Calu3 (cell line): ENCODE measurements around the gene PEX6. TPM values are rescaled to one million over a fixed set of nuclear protein-coding genes. Genes with fewer than 3 reads are reported as not detected.

Experiments used
- BruUV-seq: library from RNA; stranded (reverse); fragments of 400-500 nt; replicated peaks from 2 replicates; lab custom pipeline; 2021; lab: Mats Ljungman, UMichigan
- CTCF ChIA-PET: fragments of 300-600 bp; sonication (Branson Sonifier 250); formaldehyde crosslinking; loops from one replicate; lab custom pipeline; 2022; ENCODE audit warnings: antibody characterized with exemption; lab: Charles Lee
- DNase-seq: peaks from one replicate; pipeline ENCODE4 v3.0.0; 2022
- H3K27ac Mint-ChIP-seq: one replicate; pipeline ENCODE4 v1.8.0; 2022; ENCODE audit warnings: mixed read lengths; ENCODE audit not compliant: unreplicated experiment
- H3K27me3 Mint-ChIP-seq: one replicate; pipeline ENCODE4 v1.8.0; 2022; ENCODE audit warnings: mixed read lengths; ENCODE audit not compliant: unreplicated experiment
- H3K36me3 Mint-ChIP-seq: one replicate; pipeline ENCODE4 v1.8.0; 2022; ENCODE audit warnings: mild to moderate bottlenecking, moderate library complexity, mixed read lengths; ENCODE audit not compliant: insufficient read depth, unreplicated experiment
- H3K4me1 Mint-ChIP-seq: one replicate; pipeline ENCODE4 v1.8.0; 2022; ENCODE audit warnings: mild to moderate bottlenecking, low read depth, mixed read lengths; ENCODE audit not compliant: unreplicated experiment
- H3K4me3 Mint-ChIP-seq: one replicate; pipeline ENCODE4 v1.8.0; 2022; ENCODE audit warnings: mild to moderate bottlenecking, low read depth, moderate library complexity, mixed read lengths; ENCODE audit not compliant: unreplicated experiment
- H3K9me3 Mint-ChIP-seq: one replicate; pipeline ENCODE4 v1.8.0; 2022; ENCODE audit warnings: low read depth, mixed read lengths; ENCODE audit not compliant: unreplicated experiment
- CTCF ChIP-seq: fragments of 200-600 bp; IDR thresholded peaks from one replicate; pipeline ENCODE4 v1.8.0; 2022; ENCODE audit warnings: antibody characterized with exemption; ENCODE audit not compliant: unreplicated experiment
- intact Hi-C: fragments of 100-400 bp; cut with micrococcal nuclease; formaldehyde crosslinking; loops from one replicate; pipeline ENCODE4 v1.10.0; 2022; ENCODE audit not compliant: unreplicated experiment
- total RNA-seq: library from RNA; stranded (reverse); gene quantifications from 2 replicates; pipeline ENCODE4 v1.2.3, GENCODE V29; 2022

PEX6 gene
- total RNA-seq, 1 experiment from 2014 or later: 27.8 TPM

- H3K27ac Mint-ChIP-seq: no peak overlapping the region
- TF ChIP-seq CTCF: no peak
- H3K36me3 Mint-ChIP-seq: peaks cover 32% of the 10 kb centered on the region
- no peak overlapping the region for H3K4me3 Mint-ChIP-seq
- no TSS peak for BruUV-seq
- H3K9me3 Mint-ChIP-seq: no peaks in the 10 kb centered on the region
- peaks cover 8% of the 10 kb centered on the region for H3K4me1 Mint-ChIP-seq
- DNase-seq: no peak
- intact Hi-C loops: no loop called here
- H3K27me3 Mint-ChIP-seq: no peaks in the 10 kb centered on the region
- CTCF ChIA-PET: interaction anchor here (0.6 kb wide), 1 partner anchor 13 kb away, joined by 3 read pairs; no protein-coding TSS in a partner anchor
Observed at GRCh38 chr6:42937548-42938427, 41.2 kb downstream of the PEX6 start.

GRCh38 chr6:42936398-42936797, 42.6 kb downstream of the PEX6 start:
- CTCF ChIA-PET: no interaction called here
- peaks cover 38% of the 10 kb centered on the region for H3K36me3 Mint-ChIP-seq

GRCh38 chr6:42935322-42935721, 43.7 kb downstream of the PEX6 start:
- H3K36me3 Mint-ChIP-seq: peaks cover 45% of the 10 kb centered on the region
- H3K4me1 Mint-ChIP-seq: peaks cover 30% of the 10 kb centered on the region
- H3K9me3 Mint-ChIP-seq: no peaks in the 10 kb centered on the region
- TF ChIP-seq CTCF: no peak
- no TSS peak for BruUV-seq
- DNase-seq: no peak
- H3K4me3 Mint-ChIP-seq: no peak overlapping the region
- no peak overlapping the region for H3K27ac Mint-ChIP-seq
- intact Hi-C loops: no loop called here
- CTCF ChIA-PET: interaction anchor here (0.5 to 0.9 kb wide), 3 partner anchors 37 to 289 kb away, joined by 3 to 7 read pairs (median 4); no protein-coding TSS in a partner anchor
- no peaks in the 10 kb centered on the region for H3K27me3 Mint-ChIP-seq

More at GRCh38 chr6:42936398-42936797, 42.6 kb downstream of the PEX6 start:
- H3K4me3 Mint-ChIP-seq: no peak overlapping the region
- no peaks in the 10 kb centered on the region for H3K27me3 Mint-ChIP-seq
- H3K9me3 Mint-ChIP-seq: no peaks in the 10 kb centered on the region
- no TSS peak for BruUV-seq
- no peak for TF ChIP-seq CTCF
- H3K4me1 Mint-ChIP-seq: peaks cover 19% of the 10 kb centered on the region
- intact Hi-C loops: no loop called here
- no peak overlapping the region for H3K27ac Mint-ChIP-seq
- DNase-seq: no peak

- H3K9me3 Mint-ChIP-seq: no peaks in the 10 kb centered on the region
- H3K4me1 Mint-ChIP-seq: peaks cover 41% of the 10 kb centered on the region
- H3K4me3 Mint-ChIP-seq: no peak overlapping the region
- CTCF ChIA-PET: no interaction called here
- H3K27me3 Mint-ChIP-seq: no peaks in the 10 kb centered on the region
- BruUV-seq: no TSS peak
- intact Hi-C loops: no loop called here
- H3K27ac Mint-ChIP-seq: no peak overlapping the region
- peaks cover 60% of the 10 kb centered on the region for H3K36me3 Mint-ChIP-seq
- TF ChIP-seq CTCF: no peak
- DNase-seq: no peak
Observed at GRCh38 chr6:42933205-42933604, 45.8 kb downstream of the PEX6 start.
